ENCODE data around the gene GRIK2. TPM values are rescaled to one million over a fixed set of nuclear protein-coding genes. Genes with fewer than 3 reads are reported as not detected.

GRIK2 gene
- polyA plus RNA-seq, 1 of the 3 experiments (the other 2 are of a cell fraction) = 0.30 TPM

GRCh38 chr6:101582792-101583191 lies 189.3 kb downstream of the GRIK2 start (continued):
- TF ChIP-seq, protein P1, sequence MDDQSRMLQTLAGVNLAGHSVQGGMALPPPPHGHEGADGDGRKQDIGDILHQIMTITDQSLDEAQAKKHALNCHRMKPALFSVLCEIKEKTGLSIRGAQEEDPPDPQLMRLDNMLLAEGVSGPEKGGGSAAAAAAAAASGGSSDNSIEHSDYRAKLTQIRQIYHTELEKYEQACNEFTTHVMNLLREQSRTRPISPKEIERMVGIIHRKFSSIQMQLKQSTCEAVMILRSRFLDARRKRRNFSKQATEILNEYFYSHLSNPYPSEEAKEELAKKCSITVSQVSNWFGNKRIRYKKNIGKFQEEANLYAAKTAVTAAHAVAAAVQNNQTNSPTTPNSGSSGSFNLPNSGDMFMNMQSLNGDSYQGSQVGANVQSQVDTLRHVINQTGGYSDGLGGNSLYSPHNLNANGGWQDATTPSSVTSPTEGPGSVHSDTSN (IDR thresholded peaks at IDR 0.05) = no peak
- TF ChIP-seq CTCF (IDR thresholded peaks at IDR 0.05) = no peak
- TF ChIP-seq NRF1 (IDR thresholded peaks at IDR 0.05; ENCODE audit: low read depth, low read length) = no peak
- TF ChIP-seq TEAD4 (IDR thresholded peaks at IDR 0.05; ENCODE audit: borderline replicate concordance, insufficient read depth) = no peak
- no peak for TF ChIP-seq RAD21 (IDR thresholded peaks at IDR 0.05; ENCODE audit: low read length)
- no peak for TF ChIP-seq RCOR1 (IDR thresholded peaks at IDR 0.05; ENCODE audit: low read length)
- no peak for TF ChIP-seq ELF1 (IDR thresholded peaks at IDR 0.05)

GRCh38 chr6:101585501-101585900 lies 192.0 kb downstream of the GRIK2 start:
- Histone ChIP-seq H3K9me3 (no peaks in the 10 kb centered on the region), H3K27ac (ENCODE audit: low read depth in 2 of 2, low read length in 1 of 2) (no peak overlapping the region), H3K9me2 (no peaks in the 10 kb centered on the region), H3K27me3 (ENCODE audit: insufficient read depth) (no peaks in the 10 kb centered on the region), H3K36me3 (replicated peaks in 1 of 2; ENCODE audit: control insufficient read depth in 1 of 2, insufficient read depth in 2 of 2, low read length in 1 of 2) (no peaks in the 10 kb centered on the region), H3K79me2 (ENCODE audit: insufficient read depth) (no peaks in the 10 kb centered on the region), H3K4me2 (no peak overlapping the region), H2AFZ (ENCODE audit: low read depth) (no peak overlapping the region), H3K9ac (no peak overlapping the region), H3F3A (replicated peaks; ENCODE audit: insufficient read depth) (no peaks in the 10 kb centered on the region), H3K4me1 (ENCODE audit: control insufficient read depth in 1 of 2, insufficient read depth in 2 of 2, low read depth in 1 of 2, low read length in 1 of 2) (no peaks in the 10 kb centered on the region), H4K20me1 (ENCODE audit: insufficient read depth) (no peaks in the 10 kb centered on the region), H3K4me3 (ENCODE audit: low read depth in 2 of 2, low read length in 1 of 2) (no peak overlapping the region)
- CTCF ChIA-PET = interaction anchor here (0.6 kb wide), 1 partner anchor 513 kb away, joined by 3 read pairs; no protein-coding TSS in a partner anchor
- POLR2A ChIA-PET = no interaction called here
- TF ChIP-seq IRF3 (IDR thresholded peaks at IDR 0.05; ENCODE audit: low read depth, low read length) = no peak
- no peak for TF ChIP-seq RXRA (IDR thresholded peaks at IDR 0.05; ENCODE audit: borderline replicate concordance, low read depth)
- TF ChIP-seq NFIC (IDR thresholded peaks at IDR 0.05; ENCODE audit: borderline replicate concordance) = no peak
- TF ChIP-seq RCOR1 (IDR thresholded peaks at IDR 0.05; ENCODE audit: low read length) = no peak
- TF ChIP-seq, protein P2, sequence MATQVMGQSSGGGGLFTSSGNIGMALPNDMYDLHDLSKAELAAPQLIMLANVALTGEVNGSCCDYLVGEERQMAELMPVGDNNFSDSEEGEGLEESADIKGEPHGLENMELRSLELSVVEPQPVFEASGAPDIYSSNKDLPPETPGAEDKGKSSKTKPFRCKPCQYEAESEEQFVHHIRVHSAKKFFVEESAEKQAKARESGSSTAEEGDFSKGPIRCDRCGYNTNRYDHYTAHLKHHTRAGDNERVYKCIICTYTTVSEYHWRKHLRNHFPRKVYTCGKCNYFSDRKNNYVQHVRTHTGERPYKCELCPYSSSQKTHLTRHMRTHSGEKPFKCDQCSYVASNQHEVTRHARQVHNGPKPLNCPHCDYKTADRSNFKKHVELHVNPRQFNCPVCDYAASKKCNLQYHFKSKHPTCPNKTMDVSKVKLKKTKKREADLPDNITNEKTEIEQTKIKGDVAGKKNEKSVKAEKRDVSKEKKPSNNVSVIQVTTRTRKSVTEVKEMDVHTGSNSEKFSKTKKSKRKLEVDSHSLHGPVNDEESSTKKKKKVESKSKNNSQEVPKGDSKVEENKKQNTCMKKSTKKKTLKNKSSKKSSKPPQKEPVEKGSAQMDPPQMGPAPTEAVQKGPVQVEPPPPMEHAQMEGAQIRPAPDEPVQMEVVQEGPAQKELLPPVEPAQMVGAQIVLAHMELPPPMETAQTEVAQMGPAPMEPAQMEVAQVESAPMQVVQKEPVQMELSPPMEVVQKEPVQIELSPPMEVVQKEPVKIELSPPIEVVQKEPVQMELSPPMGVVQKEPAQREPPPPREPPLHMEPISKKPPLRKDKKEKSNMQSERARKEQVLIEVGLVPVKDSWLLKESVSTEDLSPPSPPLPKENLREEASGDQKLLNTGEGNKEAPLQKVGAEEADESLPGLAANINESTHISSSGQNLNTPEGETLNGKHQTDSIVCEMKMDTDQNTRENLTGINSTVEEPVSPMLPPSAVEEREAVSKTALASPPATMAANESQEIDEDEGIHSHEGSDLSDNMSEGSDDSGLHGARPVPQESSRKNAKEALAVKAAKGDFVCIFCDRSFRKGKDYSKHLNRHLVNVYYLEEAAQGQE (IDR thresholded peaks at IDR 0.05; ENCODE audit: low read depth, low read length) = no peak
- no peak for TF ChIP-seq JUND (IDR thresholded peaks at IDR 0.05)
- TF ChIP-seq CTCF (IDR thresholded peaks at IDR 0.05) = no peak
- no peak for TF ChIP-seq POLR2AphosphoS5 (IDR thresholded peaks at IDR 0.05; ENCODE audit: low read depth, low read length)
- TF ChIP-seq USF2 (IDR thresholded peaks at IDR 0.05; ENCODE audit: borderline replicate concordance, low read depth, low read length) = no peak
- no peak for TF ChIP-seq FOSL2 (IDR thresholded peaks at IDR 0.05; ENCODE audit: borderline replicate concordance, low read depth)
- TF ChIP-seq, protein P3, sequence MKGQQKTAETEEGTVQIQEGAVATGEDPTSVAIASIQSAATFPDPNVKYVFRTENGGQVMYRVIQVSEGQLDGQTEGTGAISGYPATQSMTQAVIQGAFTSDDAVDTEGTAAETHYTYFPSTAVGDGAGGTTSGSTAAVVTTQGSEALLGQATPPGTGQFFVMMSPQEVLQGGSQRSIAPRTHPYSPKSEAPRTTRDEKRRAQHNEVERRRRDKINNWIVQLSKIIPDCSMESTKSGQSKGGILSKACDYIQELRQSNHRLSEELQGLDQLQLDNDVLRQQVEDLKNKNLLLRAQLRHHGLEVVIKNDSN (IDR thresholded peaks at IDR 0.05; ENCODE audit: borderline replicate concordance, low read depth) = no peak
- no peak for TF ChIP-seq SMC3 (IDR thresholded peaks at IDR 0.05; ENCODE audit: low read depth, low read length)
- TF ChIP-seq GABPA (IDR thresholded peaks at IDR 0.05; ENCODE audit: low read depth) = no peak
- no peak for TF ChIP-seq NRF1 (IDR thresholded peaks at IDR 0.05; ENCODE audit: low read depth, low read length)
- no peak for TF ChIP-seq TEAD4 (IDR thresholded peaks at IDR 0.05; ENCODE audit: borderline replicate concordance, insufficient read depth)
- no peak for TF ChIP-seq MXI1 (IDR thresholded peaks at IDR 0.05; ENCODE audit: low read depth, low read length)
- DNase-seq = no peak
